Effector CD4-positive, alpha-beta T cell (primary cell): ENCODE data around the gene CHIC2.

ENCODE experiments used
- DNase-seq: peaks from one replicate; pipeline ENCODE4 v3.0.0-alpha.2; 2020

CHIC2 gene

DNA sequence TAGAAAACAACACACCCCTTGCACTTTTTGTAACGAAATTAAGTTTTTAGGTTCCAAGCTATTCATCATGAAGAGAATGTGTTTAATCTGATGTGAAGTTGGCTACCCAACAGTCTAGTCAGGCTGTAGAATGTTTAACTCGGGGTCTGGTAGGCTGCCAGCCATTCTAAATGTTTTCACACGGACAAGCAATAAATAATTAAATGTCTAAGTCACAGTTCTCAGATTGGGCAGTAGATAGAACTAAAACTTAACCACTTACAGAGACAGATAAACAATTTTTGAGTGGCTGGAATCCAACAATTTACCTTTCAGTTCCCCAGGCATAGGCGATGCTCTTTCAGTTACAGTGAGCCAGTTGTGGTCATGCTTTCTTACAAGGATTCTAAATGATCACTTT, 66.5 kb downstream of the CHIC2 start:
- no peak for DNase-seq

- no peak for DNase-seq
Observed at GRCh38 chr4:53994382-53995102, 69.9 kb downstream of the CHIC2 start.

- DNase-seq: no peak
Observed at GRCh38 chr4:53992785-53993184, 71.6 kb downstream of the CHIC2 start.

- no peak for DNase-seq
Observed at GRCh38 chr4:53991821-53992220, 72.6 kb downstream of the CHIC2 start.

- DNase-seq: no peak
Observed at GRCh38 chr4:53990641-53991040, 73.8 kb downstream of the CHIC2 start.

DNA sequence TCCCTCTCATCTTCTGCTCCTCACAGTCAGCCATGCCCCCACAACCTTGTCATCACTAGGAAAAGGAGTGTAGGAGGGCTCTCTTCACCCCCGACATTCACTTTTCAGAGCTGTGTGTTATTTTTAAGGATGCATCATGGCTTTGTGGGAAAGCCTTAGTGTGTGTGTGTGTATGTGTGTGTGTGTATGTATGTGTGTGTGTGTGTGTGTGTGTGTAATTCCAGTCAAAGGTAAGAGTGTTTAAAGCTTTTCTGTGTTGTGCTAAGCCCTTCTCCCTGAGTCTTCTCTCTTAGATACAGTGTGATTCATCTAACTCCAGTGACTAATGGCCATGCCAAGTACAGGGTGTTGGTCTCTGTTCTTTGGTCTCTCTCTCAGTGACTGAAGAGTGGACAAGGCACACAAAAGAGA, 76.6 kb downstream of the CHIC2 start:
- DNase-seq: no peak

DNA sequence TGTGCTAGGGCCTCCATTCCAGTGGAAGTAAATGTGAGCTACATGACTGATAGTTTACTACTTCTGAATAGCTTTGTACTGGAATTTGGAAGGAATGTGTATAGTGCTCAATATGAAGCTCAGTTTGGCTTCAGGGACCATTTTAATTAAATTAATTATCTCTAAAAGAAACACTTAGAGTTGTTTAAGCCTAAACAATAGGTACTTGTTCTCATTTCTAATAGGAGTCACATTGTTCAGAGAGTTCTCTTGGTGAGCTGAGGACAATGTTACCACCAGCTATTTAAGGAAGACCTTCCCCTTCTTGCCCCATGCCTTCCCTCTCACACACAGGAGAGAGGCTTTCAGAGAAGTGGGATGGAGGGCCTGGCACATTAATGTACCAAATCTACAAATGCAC, 78.3 kb downstream of the CHIC2 start:
- no peak for DNase-seq

DNA sequence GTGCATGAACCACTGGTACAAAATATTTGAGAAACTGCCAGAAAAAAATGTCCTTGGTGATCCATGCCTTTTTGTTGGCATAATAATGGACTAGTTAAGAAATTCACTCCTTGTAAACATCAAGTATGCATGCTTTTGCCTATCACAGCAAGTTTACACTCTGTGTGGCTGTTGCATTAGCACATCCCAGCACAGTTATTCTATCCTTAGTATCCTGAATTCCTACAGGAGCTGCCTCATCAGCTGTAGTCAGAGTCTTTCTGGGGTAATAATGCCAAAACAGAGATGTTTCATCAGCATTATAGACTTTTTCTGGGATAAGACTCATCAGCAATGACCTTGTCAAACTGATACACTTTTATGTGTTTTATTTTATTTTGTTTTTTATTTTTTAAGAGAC, 82.8 kb downstream of the CHIC2 start:
- DNase-seq: no peak

- no peak for DNase-seq
Observed at GRCh38 chr4:53981066-53981465, 83.3 kb downstream of the CHIC2 start.

GRCh38 chr4:53974561-53974960, 89.8 kb downstream of the CHIC2 start:
- DNase-seq: no peak

- no peak for DNase-seq
Observed at GRCh38 chr4:53967986-53968385, 96.4 kb downstream of the CHIC2 start.

DNA sequence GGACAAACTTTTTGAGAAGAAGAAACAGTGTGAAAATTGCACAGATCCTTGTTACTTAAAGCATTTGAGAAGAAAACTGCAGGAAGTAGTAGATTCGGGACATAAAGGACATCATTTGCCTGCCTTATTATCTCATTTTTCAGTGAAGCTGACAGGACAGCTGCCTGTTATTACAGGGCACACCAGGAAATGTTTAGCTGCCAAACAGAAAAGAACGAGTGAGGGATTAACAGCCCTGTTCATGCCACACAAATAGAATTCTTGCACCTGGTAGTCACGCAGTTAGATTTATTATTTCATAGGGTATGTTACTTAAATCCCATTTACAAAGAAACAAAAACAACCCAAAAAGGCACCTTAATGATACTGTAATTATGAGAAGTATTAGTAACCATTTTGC, 100.6 kb downstream of the CHIC2 start:
- DNase-seq: no peak

GRCh38 chr4:53963336-53963735, 101.1 kb downstream of the CHIC2 start:
- DNase-seq: no peak

DNA sequence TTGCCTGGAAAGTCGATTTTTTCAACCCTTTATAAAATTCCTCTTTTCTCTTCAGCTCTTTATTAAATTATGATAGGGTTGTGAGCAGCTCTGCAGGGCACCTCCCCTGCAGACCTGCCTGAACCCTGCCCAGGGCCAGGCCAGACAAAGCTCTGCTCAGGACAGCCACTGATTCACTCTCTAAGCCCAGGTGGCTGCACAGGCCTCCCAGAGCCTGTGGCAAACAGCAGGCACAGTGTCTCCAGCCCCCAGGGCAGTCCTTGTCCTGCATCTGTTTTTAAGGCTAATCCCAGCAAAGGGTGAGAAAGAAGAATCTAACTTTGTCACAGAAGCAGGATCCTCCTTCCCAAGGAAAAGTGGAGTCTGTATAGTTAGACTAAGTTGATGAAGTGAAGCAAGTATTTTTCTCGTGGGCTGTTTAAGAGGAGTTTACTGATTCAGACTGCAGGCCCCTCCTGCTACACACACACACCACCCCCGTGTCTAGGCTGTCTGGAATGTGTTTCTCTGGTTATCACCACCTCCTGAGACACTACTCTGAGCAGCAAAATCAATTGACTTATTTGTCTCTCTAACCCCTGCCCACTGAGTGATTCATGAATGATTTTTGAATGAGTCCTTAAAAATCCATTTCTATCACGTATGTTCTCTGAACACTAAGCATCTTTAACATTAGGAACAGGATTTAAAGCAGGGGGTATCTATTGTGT, 101.7 kb downstream of the CHIC2 start:
- no peak for DNase-seq

DNA sequence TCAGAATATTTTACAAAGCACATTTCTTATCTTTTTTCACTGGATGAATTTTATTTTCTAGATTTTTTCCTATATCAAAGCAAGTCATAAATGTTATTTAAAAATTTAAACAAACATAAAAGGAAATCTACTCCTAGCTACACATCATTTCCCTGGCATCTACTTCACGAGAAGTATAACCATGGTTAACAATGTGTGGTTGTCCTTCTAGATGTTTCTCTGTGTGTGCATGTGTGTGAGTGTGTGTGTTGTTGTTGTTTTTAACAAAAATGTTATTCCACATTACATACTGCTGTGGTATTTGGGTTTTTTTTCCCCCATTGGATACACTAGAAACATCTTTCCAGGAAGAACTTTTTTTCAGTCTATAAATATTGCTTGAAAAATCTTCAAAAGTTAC, 103.1 kb downstream of the CHIC2 start:
- no peak for DNase-seq

DNA sequence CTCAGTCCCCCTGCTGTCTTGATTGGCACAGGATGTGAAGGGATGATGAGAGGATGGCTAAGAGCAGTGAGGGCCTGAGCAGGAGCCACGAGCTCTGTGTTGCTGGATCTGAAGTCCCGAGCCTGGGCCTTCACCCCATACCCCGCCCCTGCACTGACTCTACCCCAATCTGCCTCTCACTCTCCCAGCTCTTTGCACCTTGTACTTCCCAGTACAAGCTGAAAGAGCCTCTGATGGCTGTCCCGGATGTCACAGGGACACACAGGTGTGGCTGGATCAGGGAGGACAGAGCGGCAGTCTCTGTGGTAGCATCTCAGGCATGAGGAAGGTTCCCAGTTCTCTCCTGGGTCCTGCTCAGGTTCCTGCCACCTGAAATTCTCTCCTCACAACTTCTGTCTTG, 103.6 kb downstream of the CHIC2 start:
- no peak for DNase-seq
